GM12878 (cell line): ENCODE results near the gene STAG1. TPM values are rescaled to one million over a fixed set of nuclear protein-coding genes. Genes with fewer than 3 reads are reported as not detected.

Experiments
- ATAC-seq: fragments of 200-7000 bp; cut with Tn5 transposase; 3 replicates; pipeline ENCODE4 v1.9.1; 2020; ENCODE audit warnings: mild to moderate bottlenecking, moderate library complexity
- BruUV-seq: library from RNA; stranded (reverse); fragments of 400-500 nt; replicated peaks from 2 replicates; lab custom pipeline; 2021; lab: Mats Ljungman, UMichigan
- CTCF ChIA-PET: fragments of 300-600 bp; sonication (Branson Sonifier 250); formaldehyde crosslinking; extraction: SDS; loops from one replicate; lab custom pipeline; 2021; ENCODE audit warnings: inconsistent platforms; lab: Yijun Ruan, JAX
- POLR2A ChIA-PET: fragments of 350-600 bp; formaldehyde crosslinking; extraction: SDS; loops from one replicate; lab custom pipeline; 2021; ENCODE audit warnings: inconsistent platforms; lab: Charles Lee
- RAD21 ChIA-PET: fragments of 300-600 bp; sonication (Branson Sonifier 250); formaldehyde crosslinking; loops from one replicate; lab custom pipeline; 2023; ENCODE audit warnings: antibody characterized with exemption; ENCODE audit not compliant: unreplicated experiment; lab: Charles Lee
- SMC1A ChIA-PET: fragments of 300-600 bp; sonication (Branson Sonifier 250); formaldehyde crosslinking; loops from one replicate; lab custom pipeline; 2023; ENCODE audit not compliant: unreplicated experiment, uncharacterized antibody; lab: Charles Lee
- DNase-seq: peaks from one replicate; pipeline ENCODE4 v3.0.0-alpha.2; 2011; ENCODE audit warnings: low read depth, low spot score
- FAIRE-seq: peaks from 3 replicates; lab custom pipeline; 2011; peaks lifted over from hg19 to GRCh38; lab: Jason Lieb, UNC
- H2AFZ ChIP-seq: 2 replicates; pipeline ENCODE4 v1.6.0; 2011; ENCODE audit warnings: low read depth, low read length, control low read depth; ENCODE audit not compliant: control insufficient read depth
- H3K27ac ChIP-seq: 2 replicates; pipeline ENCODE4 v1.5.1; 2011; ENCODE audit warnings: control low read depth; ENCODE audit not compliant: control insufficient read depth, insufficient read depth
- H3K27me3 ChIP-seq, 2 experiments: replicated peaks in 1 of 2; 2 replicates each; pipeline versions ENCODE4 v1.6.0 to v1.6.1; 2011; ENCODE audit warnings: low read length in 1 of 2; ENCODE audit not compliant: control insufficient read depth in 2 of 2, insufficient read depth in 2 of 2
- H3K36me3 ChIP-seq, 2 experiments: 2 replicates each; pipeline ENCODE4 v1.5.1; 2011; ENCODE audit warnings: low read length in 1 of 2; ENCODE audit not compliant: control insufficient read depth in 2 of 2, insufficient read depth in 2 of 2
- H3K4me1 ChIP-seq: 2 replicates; pipeline ENCODE4 v1.6.1; 2011; ENCODE audit warnings: mild to moderate bottlenecking, low read length, moderate library complexity, mixed read lengths; ENCODE audit not compliant: control insufficient read depth, insufficient read depth
- H3K4me2 ChIP-seq: 2 replicates; pipeline ENCODE4 v1.6.0; 2011; ENCODE audit warnings: control low read depth; ENCODE audit not compliant: control insufficient read depth, insufficient read depth
- H3K4me3 ChIP-seq: fragments of 200-600 bp; sonication (generic); 2 replicates; pipeline ENCODE4 v1.5.1; 2016
- H3K79me2 ChIP-seq: 2 replicates; pipeline ENCODE4 v1.6.0; 2011; ENCODE audit warnings: low read length; ENCODE audit not compliant: control insufficient read depth, insufficient read depth
- H3K9ac ChIP-seq: 2 replicates; pipeline ENCODE4 v1.8.0; 2011; ENCODE audit warnings: low read length, control low read depth, mixed read lengths; ENCODE audit not compliant: control insufficient read depth, insufficient read depth
- H3K9me3 ChIP-seq: replicated peaks from 3 replicates; pipeline ENCODE4 v1.5.1; 2011; ENCODE audit warnings: mild to moderate bottlenecking, low read length; ENCODE audit not compliant: control insufficient read depth, insufficient read depth
- H4K20me1 ChIP-seq: 2 replicates; pipeline ENCODE4 v1.6.0; 2011; ENCODE audit not compliant: control insufficient read depth, insufficient read depth
- CHD2 ChIP-seq: IDR thresholded peaks from 2 replicates; pipeline ENCODE4 v1.6.1; 2011; ENCODE audit warnings: low read depth, low read length, improper control_type of control experiment, borderline replicate concordance
- EGR1 ChIP-seq, 2 experiments: IDR thresholded peaks; 1 replicate in 1 of 2; 2 replicates in 1 of 2; pipeline ENCODE4 v1.6.1; 2011 to 2012; ENCODE audit warnings: low read depth in 2 of 2, low read length in 2 of 2, borderline replicate concordance in 1 of 2, mild to moderate bottlenecking in 1 of 2, moderate library complexity in 1 of 2
- NKRF ChIP-seq: fragments of 450-650 bp; conservative IDR thresholded peaks from 2 replicates; pipeline ENCODE4 v1.6.1; 2017; ENCODE audit warnings: mild to moderate bottlenecking, moderate library complexity
- NR2C2 ChIP-seq: IDR thresholded peaks from 2 replicates; pipeline ENCODE4 v1.6.1; 2011; ENCODE audit warnings: borderline replicate concordance, low read depth; ENCODE audit not compliant: control insufficient read depth, insufficient read length
- SIN3A ChIP-seq: IDR thresholded peaks from 2 replicates; pipeline ENCODE4 v1.6.1; 2012; ENCODE audit warnings: low read depth, low read length, improper control_type of control experiment
- SMAD1 ChIP-seq: fragments of 450-650 bp; IDR thresholded peaks from 2 replicates; pipeline ENCODE4 v1.6.1; 2018; ENCODE audit warnings: mild to moderate bottlenecking, low read depth; ENCODE audit not compliant: partially characterized antibody
- ZNF592 ChIP-seq: fragments of 450-650 bp; IDR thresholded peaks from 2 replicates; pipeline ENCODE4 v1.6.1; 2017; ENCODE audit warnings: mild to moderate bottlenecking, moderate library complexity
- WGBS: methylation state at CpG from one replicate; pipeline ENCODE4 v1.1.6; 2016; ENCODE audit warnings: low lambda C conversion rate; ENCODE audit not compliant: insufficient replicate concordance, insufficient coverage; ENCODE audit errors: missing lambda C conversion rate; 5-methylcytosine and 5-hydroxymethylcytosine counted together
- in situ Hi-C: fragments of 300-500 bp; cut with MboI; formaldehyde crosslinking; loops from 9 replicates; pipeline ENCODE4 v1.14.3; 2018; ENCODE audit warnings: mixed read lengths
- intact Hi-C: fragments of 100-400 bp; cut with micrococcal nuclease; formaldehyde crosslinking; loops from one replicate; pipeline ENCODE4 v1.14.2; 2022; ENCODE audit not compliant: unreplicated experiment
- polyA plus RNA-seq, 11 experiments: library from polyadenylated mRNA; depleted of rRNA in 4 of 11; unstranded in 6 of 11; stranded (reverse) in 5 of 11; fragments of >200 nt; fragmentation: Nextera tagmentation in 4 of 11; fragmentation: Illumina TruSeq in 1 of 11; extraction: Ambion mirVana in 4 of 11; extraction: Trizol in 1 of 11; gene quantifications; 1 replicate in 1 of 11; 2 replicates in 10 of 11; pipeline versions ENCODE4 v1.2.1 to v1.2.3, GENCODE V29; 2011 to 2016; ENCODE audit warnings: inconsistent platforms in 2 of 11, missing spikeins in 2 of 11, low read depth in 1 of 11
- total RNA-seq, 4 experiments: library from RNA; depleted of rRNA in 3 of 4; stranded (reverse); fragments of >200 nt in 3 of 4; fragmentation: Illumina TruSeq in 1 of 4; extraction: Trizol in 1 of 4; gene quantifications; 2 replicates each; pipeline versions ENCODE4 v1.2.1 to v1.2.3, GENCODE V29; 2013 to 2021

The STAG1 gene
- total and polyA plus RNA-seq, 10 of the 15 experiments (the other 5 are each of a cell fraction or from before 2014, with no cell fraction given) = 4.4 to 30.1 (median 20.2) TPM

- ATAC-seq (no peak), FAIRE-seq (no peak), DNase-seq (no peak)
- Histone ChIP-seq H3K27ac (no peak overlapping the region), H2AFZ (no peak overlapping the region), H3K36me3 (peaks cover 1 to 6% of the 10 kb centered on the region in 2 experiments; a peak in 3 of 4 replicates), H4K20me1 (no peaks in the 10 kb centered on the region), H3K9me3 (no peaks in the 10 kb centered on the region), H3K4me1 (no peaks in the 10 kb centered on the region), H3K79me2 (no peaks in the 10 kb centered on the region), H3K9ac (no peak overlapping the region), H3K4me3 (no peak overlapping the region)
- no TSS peak for BruUV-seq
- ChIA-PET POLR2A (no interaction called here), RAD21 (no interaction called here), CTCF (interaction anchor here (0.7 to 1.3 kb wide), 2 partner anchors 18 to 1272 kb away, joined by 3 read pairs; no protein-coding TSS in a partner anchor), SMC1A (interaction anchor here (0.6 to 1.2 kb wide), 2 partner anchors 40 to 567 kb away, joined by 3 to 4 read pairs; no protein-coding TSS in a partner anchor)
- in situ Hi-C loops = no loop called here
- 100% methylated on average over 1 of the region's 1 CpG for WGBS
- intact Hi-C loops = loop anchor here (10.0 kb wide), 1 partner anchor 218 kb away; no protein-coding TSS in a partner anchor
- TF ChIP-seq NKRF (no peak), ZNF592 (no peak), EGR1 (IDR thresholded peaks at IDR 0.05; ENCODE audit: borderline replicate concordance in 1 of 2, low read depth in 2 of 2, low read length in 2 of 2) (no peak), NR2C2 (no peak), SIN3A (no peak), SMAD1 (no peak), CHD2 (no peak)
- TF ChIP-seq, all 136 proteins: peak for 0
- no peak overlapping the region for H3K4me2 ChIP-seq
- H3K27me3 ChIP-seq = no peaks in the 10 kb centered on the region
Measured at GRCh38 chr3:136292500-136292899, 459.7 kb downstream of the STAG1 start.
